ENCODE data around the gene CXADR. TPM values are rescaled to one million over a fixed set of nuclear protein-coding genes. Genes with fewer than 3 reads are reported as not detected.

CXADR gene
- total and polyA plus RNA-seq, 5 donors, result 7.3 to 22.5 (median 18.2) TPM

DNA sequence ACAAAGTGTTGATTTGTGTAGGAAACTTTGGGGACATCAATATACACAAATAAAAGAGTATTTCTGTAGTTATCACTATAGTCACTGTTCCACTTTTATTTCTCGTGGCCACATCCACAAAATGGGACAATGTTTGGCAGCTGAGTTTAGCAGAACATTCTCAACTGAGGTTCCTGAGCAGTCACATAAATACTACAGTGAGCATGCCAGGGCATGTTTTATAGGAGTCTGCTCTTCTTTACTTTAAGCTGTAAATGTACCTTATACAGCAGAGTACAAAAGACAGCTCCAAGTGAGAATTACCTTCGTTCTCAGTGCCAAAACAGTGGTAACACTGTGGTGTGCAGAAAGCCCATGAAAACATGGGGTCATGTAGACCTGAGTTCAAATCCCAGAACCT lies 94.8 kb downstream of the CXADR start:
- Histone ChIP-seq H3K9me3 (ENCODE audit: control insufficient read depth, low read length) (no peaks in the 10 kb centered on the region), H3K4me3 (ENCODE audit: low read length) (no peak overlapping the region), H3K27ac (ENCODE audit: low read length) (no peak overlapping the region), H3K4me1 (ENCODE audit: control insufficient read depth, insufficient read depth, low read length) (no peaks in the 10 kb centered on the region), H3K27me3 (ENCODE audit: control insufficient read depth, insufficient read depth) (no peaks in the 10 kb centered on the region)
- 93% methylated on average over 2 of the region's 2 CpGs for WGBS
- DNase-seq, result no peak
- ATAC-seq, result no peak
- intact Hi-C loops (cut with DNase I), result no loop called here

DNA sequence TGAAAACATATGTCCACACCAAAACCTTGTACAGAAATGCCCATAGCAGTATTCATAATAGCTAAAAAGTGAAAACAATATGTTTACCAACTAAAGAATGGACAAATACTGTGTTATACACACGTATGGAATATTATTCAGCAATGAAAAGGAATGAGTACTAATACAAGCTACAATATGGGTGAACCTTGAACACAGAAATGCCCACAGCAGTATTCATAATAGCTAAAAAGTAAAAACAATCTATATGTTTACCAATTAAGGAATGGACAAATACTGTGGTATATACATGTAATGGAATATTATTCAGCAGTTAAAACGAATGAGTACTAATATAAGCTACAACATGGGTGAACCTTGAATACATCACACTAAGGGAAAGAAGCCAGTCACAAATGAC lies 96.8 kb downstream of the CXADR start:
- no peak for DNase-seq
- Histone ChIP-seq H3K4me3 (ENCODE audit: low read length) (no peak overlapping the region), H3K9me3 (ENCODE audit: control insufficient read depth, low read length) (no peaks in the 10 kb centered on the region), H3K4me1 (ENCODE audit: control insufficient read depth, insufficient read depth, low read length) (no peaks in the 10 kb centered on the region), H3K27me3 (ENCODE audit: control insufficient read depth, insufficient read depth) (no peaks in the 10 kb centered on the region), H3K27ac (ENCODE audit: low read length) (no peak overlapping the region)
- intact Hi-C loops (cut with DNase I), result no loop called here
- no peak for ATAC-seq
- 98% methylated on average over 2 of the region's 2 CpGs for WGBS

DNA sequence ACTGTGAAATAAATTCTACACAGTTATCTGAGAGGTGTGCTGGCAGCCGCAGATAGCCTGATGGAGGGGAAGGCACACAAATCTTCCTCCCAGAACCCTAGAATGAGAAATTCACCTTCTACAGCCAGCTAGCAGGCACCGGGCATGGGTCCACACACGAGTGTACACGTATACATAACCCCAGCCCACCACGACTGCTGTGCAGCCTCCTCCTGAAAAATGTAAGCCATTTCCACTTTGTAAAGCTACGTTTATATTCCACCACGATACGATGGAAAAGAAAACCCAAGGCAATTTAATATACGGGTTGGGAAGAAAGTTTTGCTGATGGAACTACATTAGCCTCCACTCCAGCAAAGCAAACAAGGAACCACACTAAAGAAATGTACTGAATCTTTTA lies 98.1 kb downstream of the CXADR start:
- 33% methylated on average over 9 of the region's 9 CpGs for WGBS
- intact Hi-C loops (cut with DNase I), result no loop called here

DNA sequence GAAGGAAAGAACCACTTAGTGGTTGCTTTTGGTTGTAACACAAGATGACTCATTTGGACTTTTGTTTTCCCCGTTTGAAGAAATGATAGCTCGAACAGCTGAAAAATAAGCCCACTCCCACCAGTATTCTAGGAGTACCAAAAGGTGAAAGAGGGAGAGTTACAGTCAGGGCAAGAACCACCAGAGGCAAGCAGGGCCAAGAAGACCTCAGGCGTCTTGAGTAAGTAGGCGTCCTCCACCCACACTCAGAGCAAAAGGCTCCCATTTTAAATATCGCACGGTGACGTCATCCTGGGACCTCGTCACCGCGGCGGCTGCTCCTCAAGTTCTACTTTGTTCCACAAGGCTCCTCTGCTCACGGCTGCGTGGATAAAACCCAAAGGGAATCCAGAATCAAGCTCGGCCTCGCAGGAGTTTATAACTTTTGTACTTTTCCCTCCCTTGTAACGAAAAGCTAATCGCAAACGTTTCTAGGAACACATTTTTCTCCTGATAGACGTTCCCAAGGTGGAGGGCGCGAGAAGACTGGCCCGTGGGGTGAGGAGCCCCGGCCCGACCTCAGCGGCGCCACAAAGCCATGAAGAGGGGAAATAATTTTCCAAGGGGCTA lies 98.7 kb downstream of the CXADR start:
- intact Hi-C loops (cut with DNase I), result no loop called here
- peak; percentile 85 to 93 (median 88) for DNase-seq

More for the DNA sequence above, 98.1 kb downstream of the CXADR start:
- ATAC-seq, result no peak
- peak overlapping the region; percentile 92 for H3K4me3 ChIP-seq (ENCODE audit: low read length)
- peak in 2 of 3 donors; percentile 17 to 55 for DNase-seq
- H3K4me1 ChIP-seq (ENCODE audit: control insufficient read depth, insufficient read depth, low read length), result no peaks in the 10 kb centered on the region
- no peaks in the 10 kb centered on the region for H3K27me3 ChIP-seq (ENCODE audit: control insufficient read depth, insufficient read depth)
- H3K27ac ChIP-seq (ENCODE audit: low read length), result peak overlapping the region; percentile 17
- H3K9me3 ChIP-seq (ENCODE audit: control insufficient read depth, low read length), result no peaks in the 10 kb centered on the region

DNA sequence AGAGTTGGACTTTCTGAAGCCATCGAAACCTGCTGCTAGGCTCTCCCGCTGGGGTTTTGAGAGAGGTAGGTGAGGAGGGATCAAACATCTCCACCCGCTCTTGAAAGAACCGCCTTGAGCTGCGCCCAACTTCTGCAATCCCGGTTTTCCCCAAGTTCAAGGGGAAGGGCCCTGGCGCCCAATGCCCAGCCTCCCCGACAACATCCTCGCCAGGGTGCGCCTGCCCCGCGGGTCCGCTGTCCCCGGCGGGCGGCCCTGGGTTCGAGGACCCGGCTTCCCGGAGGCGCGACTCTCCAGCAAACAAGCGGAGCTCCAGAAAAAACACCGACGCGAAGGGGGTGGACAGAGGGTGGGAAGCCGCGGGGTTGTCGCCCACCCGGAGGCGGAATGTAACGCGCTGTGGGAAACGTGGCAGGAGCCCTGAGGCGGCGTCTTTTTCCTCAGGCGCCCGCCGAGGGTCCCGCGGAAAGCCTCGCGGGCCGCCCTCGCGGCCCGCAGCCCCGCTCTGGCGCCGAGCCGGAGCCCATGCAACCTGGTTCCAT lies 99.3 kb downstream of the CXADR start:
- peak overlapping the region; percentile 73 for H3K27ac ChIP-seq (ENCODE audit: low read length)
- H3K4me1 ChIP-seq (ENCODE audit: control insufficient read depth, insufficient read depth, low read length), result no peaks in the 10 kb centered on the region
- intact Hi-C loops (cut with DNase I), result no loop called here
- DNase-seq (peak; percentile 44 to 79 (median 76)), ATAC-seq (peak; percentile 11 to 46)
- no peaks in the 10 kb centered on the region for H3K9me3 ChIP-seq (ENCODE audit: control insufficient read depth, low read length)
- H3K27me3 ChIP-seq (ENCODE audit: control insufficient read depth, insufficient read depth), result no peaks in the 10 kb centered on the region
- peak overlapping the region; percentile 92 for H3K4me3 ChIP-seq (ENCODE audit: low read length)
- WGBS, result under 1% methylated on average over 50 of the region's 50 CpGs

More for the DNA sequence above, 98.7 kb downstream of the CXADR start:
- WGBS, result under 1% methylated on average over 26 of the region's 26 CpGs
- peak overlapping the region; percentile 92 for H3K4me3 ChIP-seq (ENCODE audit: low read length)
- peak overlapping the region; percentile 86 for H3K27ac ChIP-seq (ENCODE audit: low read length)
- H3K4me1 ChIP-seq (ENCODE audit: control insufficient read depth, insufficient read depth, low read length), result no peaks in the 10 kb centered on the region
- no peaks in the 10 kb centered on the region for H3K27me3 ChIP-seq (ENCODE audit: control insufficient read depth, insufficient read depth)
- peak; percentile 77 to 84 for ATAC-seq
- H3K9me3 ChIP-seq (ENCODE audit: control insufficient read depth, low read length), result no peaks in the 10 kb centered on the region

DNA sequence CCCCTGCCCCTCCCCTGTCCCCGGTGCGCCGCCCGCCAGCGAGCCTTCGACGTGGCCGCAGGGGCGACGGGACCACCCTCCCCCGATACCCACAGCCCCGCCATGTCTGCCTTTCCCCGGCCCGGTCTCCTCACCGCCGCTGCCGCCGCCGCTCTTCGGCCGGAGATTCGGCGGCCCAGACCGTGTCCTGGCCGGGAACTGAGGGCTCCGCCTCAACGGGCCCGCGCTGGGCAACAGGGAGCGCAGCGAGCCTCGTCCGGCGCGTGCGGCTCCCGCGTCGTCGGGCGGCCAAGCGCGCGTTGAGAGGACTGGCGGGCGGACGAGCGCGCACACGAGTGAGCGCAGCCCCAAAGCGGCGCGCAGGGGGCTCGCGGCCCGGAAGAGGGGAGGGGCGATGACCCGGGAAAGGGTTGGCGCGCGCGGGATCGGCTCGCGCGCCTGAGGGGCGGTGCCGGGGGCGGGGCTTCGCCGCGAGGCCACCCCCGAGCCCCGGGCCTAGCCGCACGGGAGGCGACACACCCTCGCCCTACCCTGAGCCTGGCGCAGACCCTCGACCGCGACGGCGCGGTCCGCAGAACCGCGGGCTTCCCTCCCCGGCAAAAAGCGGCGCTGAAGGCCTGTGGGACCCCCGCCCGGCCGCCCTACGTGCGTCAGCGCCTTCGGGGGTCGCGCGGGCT lies 99.9 kb downstream of the CXADR start, which contains the start of gene BTG3:
Gene BTG3, minus strand, starts transcription at position 337 of the 677 bp plus-strand sequence. CDS start 3,757 bp downstream, outside the sequence.
- H3K9me3 ChIP-seq (ENCODE audit: control insufficient read depth, low read length), result no peaks in the 10 kb centered on the region
- WGBS, result 1% methylated on average over 102 of the region's 102 CpGs
- intact Hi-C loops (cut with DNase I), result no loop called here

DNA sequence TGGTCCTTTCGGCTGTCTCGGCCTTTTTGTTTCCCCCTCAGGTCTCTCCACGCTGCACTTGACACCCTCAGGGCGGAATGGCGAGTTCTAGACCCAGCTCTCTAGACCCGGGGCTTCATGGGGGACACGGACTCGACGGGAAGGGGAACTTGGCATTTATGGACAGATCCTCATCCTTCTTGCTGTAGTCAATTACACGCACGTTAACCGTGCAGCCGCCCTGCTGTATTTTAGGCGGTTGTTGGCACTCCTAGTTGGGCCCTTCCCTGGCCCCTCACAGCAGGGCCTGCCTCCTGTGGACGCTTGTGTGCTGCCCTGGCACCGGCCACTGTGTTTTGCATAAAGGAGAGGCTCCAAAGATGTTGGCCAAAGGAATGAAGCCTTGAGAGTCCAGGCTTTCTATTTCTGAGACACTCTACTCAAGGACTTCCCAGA lies 100.4 kb downstream of the CXADR start:
- Histone ChIP-seq H3K9me3 (ENCODE audit: control insufficient read depth, low read length) (no peaks in the 10 kb centered on the region), H3K4me3 (ENCODE audit: low read length) (peak overlapping the region; percentile 92), H3K4me1 (ENCODE audit: control insufficient read depth, insufficient read depth, low read length) (no peaks in the 10 kb centered on the region), H3K27me3 (ENCODE audit: control insufficient read depth, insufficient read depth) (no peaks in the 10 kb centered on the region), H3K27ac (ENCODE audit: low read length) (peak overlapping the region; percentile 61)
- DNase-seq, result peak; percentile 60 to 85 (median 80)
- whole genome bisulfite sequencing, result 18% methylated on average over 16 of the region's 16 CpGs
- intact Hi-C loops (cut with DNase I), result no loop called here
- peak; percentile 30 to 37 for ATAC-seq

More for the DNA sequence above, 99.9 kb downstream of the CXADR start, which contains the start of gene BTG3:
- DNase-seq (peak; percentile 89 to 95 (median 95)), ATAC-seq (peak; percentile 97)
- Histone ChIP-seq H3K27me3 (ENCODE audit: control insufficient read depth, insufficient read depth) (no peaks in the 10 kb centered on the region), H3K27ac (ENCODE audit: low read length) (peak within 1 kb of the TSS; percentile 73), H3K4me3 (ENCODE audit: low read length) (peak within 1 kb of the TSS; percentile 92), H3K4me1 (ENCODE audit: control insufficient read depth, insufficient read depth, low read length) (no peaks in the 10 kb centered on the region)

DNA sequence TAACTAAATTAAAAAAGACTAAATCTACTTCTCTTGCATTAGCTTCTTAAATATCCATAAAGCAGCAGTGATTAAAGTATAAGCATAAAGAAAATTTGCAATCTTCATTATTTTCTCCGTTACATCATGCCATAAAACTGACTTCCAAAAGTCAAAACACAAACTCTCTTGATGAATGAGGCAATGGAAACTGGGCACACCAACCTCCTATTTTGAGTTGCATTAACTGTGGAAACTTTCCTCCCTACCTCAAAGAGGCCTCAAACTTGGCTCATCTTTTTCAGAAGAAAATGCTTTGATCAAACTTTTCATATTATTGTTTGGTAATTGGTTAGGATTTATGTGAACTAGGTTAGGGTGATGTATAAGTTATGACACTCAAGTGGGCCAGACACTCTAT lies 104.0 kb downstream of the CXADR start:
- no peaks in the 10 kb centered on the region for H3K9me3 ChIP-seq (ENCODE audit: control insufficient read depth, low read length)
- 86% methylated on average over 1 of the region's 1 CpG for WGBS
- H3K27ac ChIP-seq (ENCODE audit: low read length), result no peak overlapping the region
- no peaks in the 10 kb centered on the region for H3K4me1 ChIP-seq (ENCODE audit: control insufficient read depth, insufficient read depth, low read length)
- H3K27me3 ChIP-seq (ENCODE audit: control insufficient read depth, insufficient read depth), result no peaks in the 10 kb centered on the region
- DNase-seq (no peak), ATAC-seq (no peak)
- intact Hi-C loops (cut with DNase I), result no loop called here
- H3K4me3 ChIP-seq (ENCODE audit: low read length), result no peak overlapping the region

DNA sequence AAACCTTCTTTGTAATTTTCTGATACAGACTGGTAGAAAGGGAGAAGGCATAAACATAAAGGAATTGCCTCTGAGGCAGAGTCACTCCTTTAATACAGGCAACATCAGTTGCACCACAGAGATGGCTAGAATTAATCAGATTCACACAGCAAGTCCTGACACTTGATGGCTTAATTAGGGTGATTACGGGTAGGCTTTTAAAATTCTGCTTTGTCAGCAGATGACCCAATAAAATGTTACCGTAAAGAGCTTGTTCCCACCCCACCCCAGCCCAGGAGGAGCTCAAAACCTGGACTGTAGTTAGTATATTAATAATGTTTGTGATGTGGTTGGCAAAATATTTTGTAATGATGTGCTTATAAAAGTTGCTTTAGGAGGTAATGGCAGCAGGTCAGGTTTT lies 109.2 kb downstream of the CXADR start:
- Histone ChIP-seq H3K4me3 (ENCODE audit: low read length) (no peak overlapping the region), H3K27me3 (ENCODE audit: control insufficient read depth, insufficient read depth) (no peaks in the 10 kb centered on the region), H3K27ac (ENCODE audit: low read length) (no peak overlapping the region), H3K9me3 (ENCODE audit: control insufficient read depth, low read length) (no peaks in the 10 kb centered on the region), H3K4me1 (ENCODE audit: control insufficient read depth, insufficient read depth, low read length) (no peaks in the 10 kb centered on the region)
- intact Hi-C loops (cut with DNase I), result no loop called here
- WGBS, result 84% methylated on average over 2 of the region's 2 CpGs
- ATAC-seq (no peak), DNase-seq (no peak)

DNA sequence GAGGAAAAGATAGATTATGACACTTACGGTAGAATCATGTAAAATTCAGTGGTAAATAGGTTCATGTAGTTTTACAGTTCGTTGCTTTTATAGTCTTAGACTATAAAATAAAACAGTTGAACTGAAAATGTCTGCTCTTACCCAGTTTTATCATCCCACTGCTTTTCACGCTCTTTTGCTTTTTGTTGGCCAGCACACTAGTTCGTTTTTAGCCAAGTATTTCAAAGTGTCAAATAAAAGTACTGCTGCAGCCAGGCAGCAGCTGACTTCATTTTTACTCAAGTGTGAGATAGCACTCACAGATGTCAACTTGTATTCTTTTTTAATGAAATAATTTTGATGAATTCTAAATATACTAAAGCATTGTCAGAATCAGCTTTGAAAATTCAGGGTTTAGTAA lies 118.4 kb downstream of the CXADR start:
- DNase-seq (no peak), ATAC-seq (peak; percentile 35 to 38)
- Histone ChIP-seq H3K4me1 (ENCODE audit: control insufficient read depth, insufficient read depth, low read length) (no peaks in the 10 kb centered on the region), H3K27ac (ENCODE audit: low read length) (no peak overlapping the region), H3K9me3 (ENCODE audit: control insufficient read depth, low read length) (no peaks in the 10 kb centered on the region), H3K27me3 (ENCODE audit: control insufficient read depth, insufficient read depth) (no peaks in the 10 kb centered on the region), H3K4me3 (ENCODE audit: low read length) (no peak overlapping the region)
- intact Hi-C loops (cut with DNase I), result no loop called here
- WGBS, result 51% methylated on average over 4 of the region's 4 CpGs

DNA sequence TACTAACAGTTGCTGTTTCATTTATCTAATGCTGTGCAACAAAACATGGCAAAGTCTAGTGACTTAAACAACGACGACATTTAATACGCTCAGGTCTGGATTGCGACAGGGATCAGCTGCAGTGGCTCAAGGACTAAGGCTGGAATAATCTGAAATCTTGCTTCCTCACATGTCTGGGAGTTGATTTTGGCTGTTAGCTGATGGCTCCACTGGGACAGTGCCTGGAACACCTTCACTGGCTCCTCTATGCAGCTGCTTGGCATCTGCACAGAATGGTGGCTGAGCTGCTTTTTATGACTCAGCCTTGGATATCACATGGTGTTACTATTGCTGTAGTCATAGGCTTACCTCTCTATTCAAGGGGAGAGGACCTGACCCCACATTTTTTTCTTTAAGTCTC lies 123.9 kb downstream of the CXADR start:
- Histone ChIP-seq H3K4me3 (ENCODE audit: low read length) (no peak overlapping the region), H3K9me3 (ENCODE audit: control insufficient read depth, low read length) (no peaks in the 10 kb centered on the region), H3K4me1 (ENCODE audit: control insufficient read depth, insufficient read depth, low read length) (no peaks in the 10 kb centered on the region), H3K27me3 (ENCODE audit: control insufficient read depth, insufficient read depth) (no peaks in the 10 kb centered on the region), H3K27ac (ENCODE audit: low read length) (no peak overlapping the region)
- WGBS, result 87% methylated on average over 4 of the region's 4 CpGs
- intact Hi-C loops (cut with DNase I), result no loop called here
- no peak for ATAC-seq
- DNase-seq, result no peak
